Fibroblast of mammary gland (primary cell): ENCODE measurements around the gene FAM114A2.

Experiments used
- DNase-seq: peaks from one replicate; pipeline ENCODE4 v3.0.0-alpha.2; 2010; ENCODE audit warnings: low read depth
- H3K4me3 ChIP-seq: 2 replicates; pipeline ENCODE4 v1.5.1; 2011; ENCODE audit warnings: low read depth, mild to moderate bottlenecking, low read length, moderate library complexity; ENCODE audit not compliant: control insufficient read depth
- CTCF ChIP-seq: conservative IDR thresholded peaks from 2 replicates; pipeline ENCODE4 v1.5.1; 2011; ENCODE audit warnings: low read depth, low read length, inconsistent platforms; ENCODE audit not compliant: control insufficient read depth, insufficient read depth

Gene FAM114A2

GRCh38 chr5:153969563-153969895 is 69.2 kb downstream of the FAM114A2 start:
- no peak overlapping the region for H3K4me3 ChIP-seq
- TF ChIP-seq CTCF = no peak
- DNase-seq = no peak

DNA sequence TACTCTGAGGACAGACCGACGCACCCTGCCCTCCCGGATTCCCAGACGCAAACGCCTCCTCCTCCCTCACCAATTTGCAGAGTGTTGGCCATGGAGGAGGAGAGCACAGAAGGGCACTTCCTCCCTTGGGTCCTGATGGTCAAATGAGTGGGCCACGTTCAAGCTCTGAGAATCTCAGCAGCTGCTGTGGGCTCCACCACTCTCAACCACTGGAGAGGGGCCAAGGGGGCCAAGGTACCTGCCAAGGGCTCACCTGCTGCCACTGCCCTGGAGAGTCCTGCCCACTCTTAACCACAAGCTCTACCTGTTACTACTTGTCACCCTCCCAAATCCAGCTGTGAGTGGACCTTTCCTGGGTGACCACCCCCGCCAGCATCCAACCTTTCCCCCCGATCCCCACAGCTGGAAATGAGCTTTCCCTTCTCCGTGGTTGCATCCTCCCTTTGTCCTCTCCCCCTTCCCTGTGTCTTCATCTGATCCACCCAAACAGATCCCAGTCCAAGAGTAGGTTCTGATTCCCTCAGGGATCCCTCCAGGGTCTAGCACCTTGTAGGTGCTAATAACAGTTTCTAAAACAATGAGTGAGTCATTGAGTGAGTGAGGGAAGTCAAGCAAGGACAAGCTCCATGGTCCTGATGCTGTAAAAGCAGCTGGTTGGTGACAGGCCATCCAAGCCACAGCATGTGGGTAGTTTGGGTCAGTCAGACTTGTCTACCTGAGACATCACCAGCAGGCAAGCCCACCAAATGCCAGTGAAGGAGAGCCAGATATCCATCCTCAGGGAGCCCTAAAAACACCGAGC is 69.7 kb downstream of the FAM114A2 start:
- no peak for DNase-seq
- TF ChIP-seq CTCF = no peak
- H3K4me3 ChIP-seq = no peak overlapping the region

DNA sequence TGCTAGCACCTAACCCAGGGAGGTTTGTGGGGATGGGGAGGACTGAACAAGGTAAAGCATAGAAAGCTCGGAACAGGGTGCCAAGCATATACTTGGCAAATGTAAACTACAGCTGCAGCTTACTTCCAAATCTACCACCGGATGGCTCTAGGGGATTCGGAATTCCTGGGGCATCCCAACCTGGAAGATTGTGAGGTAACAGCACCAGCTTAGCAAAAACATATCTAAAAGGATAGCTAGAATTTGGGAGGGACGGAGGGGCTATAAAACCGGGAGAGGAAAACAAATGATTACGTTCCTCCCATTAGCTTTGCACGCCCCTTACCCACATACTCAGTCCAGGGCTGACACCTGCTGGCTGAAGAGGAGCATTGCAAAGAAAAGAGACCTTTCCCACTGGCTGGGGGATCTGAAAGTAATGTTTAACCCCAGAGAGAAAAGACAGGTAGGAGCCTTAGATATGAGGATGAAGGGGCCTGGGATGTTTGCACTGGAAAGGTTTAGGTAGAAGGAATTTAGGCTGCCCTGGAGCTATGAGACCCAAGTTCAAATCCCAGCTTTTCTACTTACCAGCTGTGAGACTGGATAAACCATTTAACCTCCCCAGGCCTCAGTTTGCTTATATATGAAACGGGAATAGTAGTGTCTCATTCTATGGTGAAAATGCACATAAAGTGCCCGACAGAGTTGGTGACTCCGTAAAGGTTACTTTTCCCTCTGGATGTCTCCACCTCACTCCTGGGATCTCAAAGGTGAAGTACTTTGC is 73.6 kb downstream of the FAM114A2 start:
- TF ChIP-seq CTCF = peak; percentile 95
- H3K4me3 ChIP-seq = peak overlapping the region; percentile 20
- peak; percentile 60 for DNase-seq

DNA sequence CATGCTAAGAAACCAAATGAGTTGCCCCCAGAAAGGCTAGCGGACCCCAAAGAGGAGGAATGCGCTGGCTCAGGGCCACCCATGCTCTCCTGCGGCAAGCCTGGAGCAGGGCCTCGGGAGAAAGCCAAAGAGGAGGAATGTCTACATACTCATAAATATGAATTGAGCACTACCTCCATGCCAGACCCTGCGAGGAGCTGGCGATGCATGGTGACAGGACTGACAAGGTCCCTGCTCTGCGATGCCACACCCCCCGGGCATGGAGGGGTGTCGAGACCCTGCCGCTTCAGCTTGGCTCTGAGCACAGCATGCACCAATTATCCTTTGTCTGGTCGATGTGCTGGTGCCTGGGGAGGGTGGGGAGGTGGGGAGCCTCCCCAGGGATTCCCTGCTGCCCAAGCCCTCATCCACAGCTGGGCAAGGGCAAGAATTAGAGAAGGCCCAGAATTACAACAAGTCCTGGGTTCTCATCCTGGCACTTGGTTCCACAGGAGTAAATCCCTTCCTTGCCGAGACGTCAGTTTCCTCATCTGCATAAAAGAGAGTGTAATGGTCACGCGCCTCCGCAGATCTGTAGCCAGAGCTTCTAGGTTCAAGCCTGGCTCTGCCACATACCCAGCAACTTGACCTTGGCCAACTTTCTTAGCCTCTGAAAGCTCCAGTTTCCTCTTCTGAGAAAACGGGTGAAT is 74.4 kb downstream of the FAM114A2 start:
- no peak for TF ChIP-seq CTCF
- no peak for DNase-seq
- no peak overlapping the region for H3K4me3 ChIP-seq

DNA sequence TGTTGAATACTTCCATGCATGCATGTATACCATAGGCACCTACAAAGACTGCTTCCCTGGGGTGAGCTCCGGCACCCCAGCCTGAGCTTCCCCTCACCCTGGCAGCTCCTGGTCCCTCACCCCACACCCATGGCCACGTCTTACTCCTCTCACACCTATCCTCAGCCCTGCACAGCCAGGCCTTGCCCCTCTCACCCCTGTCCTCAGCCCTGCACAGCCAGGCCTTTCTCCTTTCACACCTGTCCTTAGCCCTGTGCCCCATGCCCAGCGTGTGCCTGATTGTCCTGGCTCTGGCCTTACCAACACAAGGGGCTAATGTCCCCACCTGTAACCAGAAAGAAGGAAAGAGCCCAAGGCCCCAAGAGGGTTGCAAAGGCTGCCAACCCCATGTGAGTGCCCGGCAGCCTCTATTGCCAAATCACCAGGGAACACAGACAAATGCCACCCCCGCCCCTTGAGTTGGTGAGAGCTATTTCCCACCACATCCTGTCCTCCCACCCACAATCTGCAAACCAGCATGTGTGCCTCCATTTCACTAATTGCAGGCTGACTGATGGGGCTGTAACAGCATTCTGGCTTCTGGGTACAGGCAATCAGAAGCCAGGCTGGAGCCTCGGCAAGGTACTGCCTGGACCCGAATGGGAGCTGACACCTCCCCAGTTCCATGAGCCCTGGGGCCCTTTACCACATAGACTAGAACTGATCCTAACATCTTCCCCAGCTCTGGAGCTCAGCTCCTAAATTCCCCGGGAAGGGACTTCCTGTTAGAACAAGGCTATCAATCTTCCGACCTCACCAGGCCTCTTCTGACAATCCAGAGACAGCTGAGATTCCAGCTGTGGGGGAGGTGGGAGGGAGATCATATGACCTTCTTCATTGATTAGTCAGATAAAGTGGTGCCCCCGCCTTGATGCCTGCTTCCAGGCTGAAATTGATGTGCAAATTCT is 78.2 kb downstream of the FAM114A2 start:
- TF ChIP-seq CTCF = no peak
- no peak overlapping the region for H3K4me3 ChIP-seq
- peak; percentile 34 for DNase-seq
